Small intestine (tissue), 7 donors: ENCODE data around the gene KLHL30. TPM values are rescaled to one million over a fixed set of nuclear protein-coding genes. Genes with fewer than 3 reads are reported as not detected.

Source experiments
- DNase-seq, 2 donors: peaks; one replicate each; pipeline versions ENCODE4 v3.0.0 to v3.0.0-alpha.2; 2013
- FAIRE-seq: peaks from 2 replicates; lab custom pipeline; 2012; peaks lifted over from hg19 to GRCh38; lab: Jason Lieb, UNC
- H3K27ac ChIP-seq, 3 donors: one replicate each; pipeline ENCODE4 v1.5.1; 2013; ENCODE audit warnings: low read length in 2 of 3, mild to moderate bottlenecking in 2 of 3, control low read depth in 1 of 3, inconsistent platforms in 1 of 3, low read depth in 1 of 3, moderate library complexity in 1 of 3
- H3K27me3 ChIP-seq, 3 donors: one replicate each; pipeline ENCODE4 v1.6.1; 2013; ENCODE audit warnings: low read length in 3 of 3, inconsistent platforms in 1 of 3; ENCODE audit not compliant: control insufficient read depth in 3 of 3, insufficient read depth in 3 of 3
- H3K36me3 ChIP-seq, 3 donors: one replicate each; pipeline ENCODE4 v1.6.1; 2013; ENCODE audit warnings: low read length in 3 of 3, inconsistent platforms in 1 of 3, low read depth in 1 of 3, mild to moderate bottlenecking in 1 of 3, moderate library complexity in 1 of 3; ENCODE audit not compliant: control insufficient read depth in 3 of 3, insufficient read depth in 2 of 3
- H3K4me1 ChIP-seq, 3 donors: one replicate each; pipeline ENCODE4 v1.6.1; 2013; ENCODE audit warnings: low read length in 2 of 3, inconsistent platforms in 1 of 3, low read depth in 1 of 3, mild to moderate bottlenecking in 1 of 3, moderate library complexity in 1 of 3; ENCODE audit not compliant: control insufficient read depth in 3 of 3, insufficient read depth in 2 of 3
- H3K4me3 ChIP-seq, 3 donors: one replicate each; pipeline ENCODE4 v1.5.1; 2013; ENCODE audit warnings: low read length in 3 of 3, control low read depth in 1 of 3, inconsistent platforms in 1 of 3, low read depth in 1 of 3, mild to moderate bottlenecking in 1 of 3, moderate library complexity in 1 of 3
- H3K9me3 ChIP-seq, 2 donors: one replicate each; pipeline ENCODE4 v1.6.1; 2013; ENCODE audit warnings: low read depth in 1 of 2, low read length in 1 of 2; ENCODE audit not compliant: control insufficient read depth in 2 of 2, insufficient read depth in 1 of 2
- WGBS, 3 donors: extraction: QIAGEN DNeasy Blood & Tissue Kit; methylation state at CpG; one replicate each; pipeline ENCODE4 v1.1.7; 2013; 5-methylcytosine and 5-hydroxymethylcytosine counted together
- polyA plus RNA-seq, 4 donors: library from polyadenylated mRNA; stranded (reverse) in 3 of 4; unstranded in 1 of 4; fragments of 200-250 nt in 3 of 4; fragments of 120-200 nt in 1 of 4; gene quantifications; one replicate each; pipeline versions ENCODE4 v1.2.1 to v1.2.3, GENCODE V29; 2013
- donor health status: healthy with polysubstance abuse.
- donor health status: control.
- donor health status: control.
- donor health status: Bipolar disorder and iron deficiency.
- donor health status: healthy.

The KLHL30 gene
- polyA plus RNA-seq, 4 donors = 0.07 to 0.39 TPM; not detected in 2

GRCh38 chr2:238180554-238180953 lies 42.1 kb downstream of the KLHL30 start:
- H3K4me3 ChIP-seq = no peak overlapping the region
- H3K27ac ChIP-seq = no peak overlapping the region
- no peaks in the 10 kb centered on the region for H3K27me3 ChIP-seq
- no peak for FAIRE-seq
- no peaks in the 10 kb centered on the region for H3K9me3 ChIP-seq
- no peak for DNase-seq
- peaks cover 25 to 54% (median 39%) of the 10 kb centered on the region in 3 donors for H3K36me3 ChIP-seq
- WGBS, 3 donors = 84 to 96% (median 95%) methylated on average over 5 of the region's 5 CpGs
- no peaks in the 10 kb centered on the region for H3K4me1 ChIP-seq

GRCh38 chr2:238182362-238182761 lies 43.9 kb downstream of the KLHL30 start:
- FAIRE-seq (no peak), DNase-seq (no peak)
- Histone ChIP-seq H3K27me3 (no peaks in the 10 kb centered on the region), H3K9me3 (no peaks in the 10 kb centered on the region), H3K4me3 (no peak overlapping the region), H3K27ac (no peak overlapping the region), H3K36me3 (peaks cover 29 to 61% (median 38%) of the 10 kb centered on the region in 3 donors), H3K4me1 (no peaks in the 10 kb centered on the region)
- WGBS, 3 donors = 68 to 82% (median 79%) methylated on average over 6 of the region's 6 CpGs

- 82 to 90% (median 88%) methylated on average over 4 of the region's 4 CpGs for whole genome bisulfite sequencing, 3 donors
- Histone ChIP-seq H3K27me3 (no peaks in the 10 kb centered on the region), H3K4me3 (no peak overlapping the region), H3K4me1 (no peaks in the 10 kb centered on the region), H3K27ac (no peak overlapping the region), H3K36me3 (peaks cover 33 to 65% (median 38%) of the 10 kb centered on the region in 3 donors), H3K9me3 (no peaks in the 10 kb centered on the region)
- FAIRE-seq (no peak), DNase-seq (no peak)
Measured at GRCh38 chr2:238183821-238184220, 45.4 kb downstream of the KLHL30 start.

- Histone ChIP-seq H3K27me3 (no peaks in the 10 kb centered on the region), H3K36me3 (peaks cover 16 to 56% (median 23%) of the 10 kb centered on the region in 3 donors), H3K4me1 (no peaks in the 10 kb centered on the region), H3K27ac (no peak overlapping the region), H3K4me3 (no peak overlapping the region), H3K9me3 (no peaks in the 10 kb centered on the region)
- DNase-seq = no peak
- WGBS, 3 donors = 93 to 98% (median 97%) methylated on average over 17 of the region's 17 CpGs
- FAIRE-seq = no peak
Measured at GRCh38 chr2:238187618-238188548, 49.4 kb downstream of the KLHL30 start.

GRCh38 chr2:238190445-238190844 lies 52.0 kb downstream of the KLHL30 start:
- no peak for DNase-seq
- WGBS, 3 donors = 90 to 94% (median 90%) methylated on average over 2 of the region's 2 CpGs
- Histone ChIP-seq H3K4me3 (no peak overlapping the region), H3K27ac (no peak overlapping the region), H3K9me3 (no peaks in the 10 kb centered on the region), H3K27me3 (no peaks in the 10 kb centered on the region), H3K36me3 (peaks cover 12 to 44% (median 17%) of the 10 kb centered on the region in 3 donors), H3K4me1 (no peaks in the 10 kb centered on the region)
- no peak for FAIRE-seq

Other genes starting within 250 kb of the KLHL30 start
- gene UBE2F, start 171.7 kb upstream of the KLHL30 start, polyA plus RNA-seq = 10 to 100 TPM; 39.7 to 64.2 (median 54.7) TPM
- 10 to 100 TPM; 12.7 to 28.8 (median 23.7) TPM for gene SCLY, start 77.7 kb upstream of the KLHL30 start, polyA plus RNA-seq
- 1 to 10 TPM in 1 of 4 donors, under 1 TPM in 2, not detected in 1; 0.54 to 1.4 (median 0.64) TPM for gene ESPNL, start 38.3 kb upstream of the KLHL30 start, polyA plus RNA-seq
- gene ERFE, start 20.3 kb downstream of the KLHL30 start, polyA plus RNA-seq = 1 to 10 TPM in 1 of 4 donors, under 1 TPM in 1, not detected in 2; 0.92 to 1.8 TPM
- gene ILKAP, start 65.0 kb downstream of the KLHL30 start, polyA plus RNA-seq = 10 to 100 TPM; 37.6 to 66.0 (median 46.8) TPM
- 10 to 100 TPM; 18.2 to 94.3 (median 29.5) TPM for gene HES6, start 101.4 kb downstream of the KLHL30 start, polyA plus RNA-seq
- gene PER2, start 149.9 kb downstream of the KLHL30 start, polyA plus RNA-seq = 10 to 100 TPM in 1 of 4 donors, 1 to 10 TPM in 3; 2.2 to 16.5 (median 4.1) TPM
- 10 to 100 TPM in 1 of 4 donors, 1 to 10 TPM in 3; 5.1 to 10.1 (median 7.5) TPM for gene TRAF3IP1, start 181.8 kb downstream of the KLHL30 start, polyA plus RNA-seq